Stimulated activated CD8-positive, alpha-beta memory T cell treated with anti-CD3 and anti-CD28 coated beads, Interleukin-12 subunit alpha, Interleukin-12 subunit beta, amount 100 ng/mL, for 24 hours (primary cell): ENCODE results near the gene MMD2.
"Not testable (repeated sequence)": the region's sequence is repeated elsewhere in the genome, so short reads cannot be mapped to it uniquely, and the experiment has no call there.

Experiments
- DNase-seq: peaks from one replicate; pipeline ENCODE4 v3.0.0-alpha.2; 2020; ENCODE audit errors: extremely low read depth

Gene MMD2

GRCh38 chr7:4893929-4894475 is 65.0 kb downstream of the MMD2 start:
- DNase-seq = no peak

DNA sequence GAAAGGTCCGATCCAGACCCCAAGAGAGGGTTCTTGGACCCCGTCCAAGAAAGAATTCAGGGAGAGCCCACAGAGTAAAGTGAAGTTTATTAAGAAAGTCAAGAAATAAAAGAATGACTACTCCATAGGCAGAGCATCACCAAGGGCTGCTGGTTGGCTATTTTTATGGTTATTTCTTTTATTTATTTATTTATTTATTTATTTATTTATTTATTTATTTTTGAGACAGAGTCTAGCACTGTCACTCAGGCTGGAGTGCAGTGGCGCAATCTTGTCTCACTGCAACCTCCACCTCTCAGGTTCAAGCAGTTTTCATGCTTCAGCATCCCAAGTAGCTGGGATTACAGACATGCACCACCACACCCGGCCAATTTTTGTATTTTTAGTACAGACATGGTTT is 65.8 kb downstream of the MMD2 start:
- DNase-seq = not testable (repeated sequence)

- DNase-seq = not testable (repeated sequence)
These were observed 67.5 kb downstream of the MMD2 start for GRCh38 chr7:4891522-4891921.

DNA sequence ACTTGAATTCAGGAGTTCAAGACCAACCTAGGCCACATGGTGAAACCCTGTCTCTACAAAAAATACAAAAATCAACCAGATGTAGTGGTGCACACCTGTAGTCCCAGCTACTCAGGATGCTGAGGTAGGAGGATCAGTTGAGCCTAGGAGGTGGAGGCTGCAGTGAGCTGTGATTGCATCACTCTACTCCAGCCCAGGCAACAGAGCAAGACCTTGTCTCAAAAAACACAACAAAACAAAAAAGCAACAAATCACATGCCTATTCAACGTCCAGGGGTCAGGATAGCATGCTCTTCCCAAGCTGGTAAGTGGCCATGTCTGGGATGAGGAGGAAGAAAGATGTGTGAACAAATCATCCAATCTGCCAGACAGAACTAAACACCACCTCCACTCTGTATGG is 69.3 kb downstream of the MMD2 start:
- DNase-seq = no peak

- DNase-seq = no peak
These were observed 70.8 kb downstream of the MMD2 start for GRCh38 chr7:4888161-4888560.

DNA sequence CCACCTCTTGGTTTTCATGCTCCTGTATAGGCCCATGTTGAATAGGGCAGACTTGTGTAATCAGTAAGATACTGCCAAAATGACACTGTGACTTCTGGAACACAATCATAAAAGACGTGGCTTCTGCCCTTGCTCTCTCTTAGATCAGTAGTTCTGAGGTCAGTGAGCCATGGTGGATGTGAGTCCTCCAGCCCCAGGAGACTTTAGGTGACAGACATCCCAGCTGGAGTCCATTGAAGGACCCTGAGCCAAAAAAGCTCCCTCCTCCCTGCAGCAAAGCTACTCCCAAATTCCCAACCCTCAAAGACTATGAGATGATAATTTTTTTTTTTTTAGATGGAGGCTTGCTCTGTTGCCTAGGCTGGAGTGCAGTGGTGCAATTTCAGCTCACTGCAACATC is 72.3 kb downstream of the MMD2 start:
- DNase-seq = no peak

- no peak for DNase-seq
These were observed 73.6 kb downstream of the MMD2 start for GRCh38 chr7:4885317-4885807.

- no peak for DNase-seq
These were observed 74.8 kb downstream of the MMD2 start for GRCh38 chr7:4884164-4884563.

DNA sequence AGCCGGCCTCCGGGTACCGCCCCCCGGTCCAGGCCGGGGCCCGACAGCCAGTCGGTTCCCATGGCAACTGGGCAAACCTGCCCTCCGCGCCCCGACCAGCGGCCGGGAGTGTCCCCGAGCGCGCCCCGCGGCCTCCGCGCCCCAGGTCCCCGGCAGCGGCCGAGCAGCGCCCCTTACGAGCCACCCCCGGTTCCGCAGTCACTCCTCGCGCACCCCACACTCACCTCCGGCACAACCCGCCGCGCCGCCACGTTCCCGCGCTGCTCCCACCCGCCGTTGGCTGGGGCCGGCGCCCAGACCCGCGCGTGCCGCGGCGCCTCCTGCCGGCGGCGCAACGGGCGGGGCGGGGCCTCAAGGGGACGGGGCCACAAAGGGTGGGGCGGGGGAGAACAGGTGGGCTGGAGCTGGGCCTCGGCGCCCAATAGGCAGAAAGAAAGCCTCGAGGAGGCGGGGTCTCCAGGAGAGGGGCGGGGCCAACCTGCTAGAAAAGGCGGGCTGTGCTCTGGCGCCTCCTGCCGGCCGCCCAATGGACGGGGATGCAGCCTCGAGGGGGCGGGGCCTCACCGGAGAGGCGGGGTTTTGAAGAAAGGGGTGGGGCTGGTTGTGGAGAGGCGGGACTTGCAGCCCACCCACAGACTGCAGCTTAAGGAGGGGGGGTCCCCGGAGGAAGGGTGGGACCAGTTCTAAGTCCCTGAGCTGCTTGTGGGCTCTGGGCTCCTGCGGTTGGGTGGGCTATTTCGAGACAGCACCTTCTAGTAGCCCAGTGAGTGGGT is 75.4 kb downstream of the MMD2 start, which contains the start of gene RADIL:
TSS of gene RADIL (minus strand) at position 345 of the 773 bp plus-strand sequence. CDS start 5,577 bp downstream, outside the sequence.
- peak; percentile 75 for DNase-seq

DNA sequence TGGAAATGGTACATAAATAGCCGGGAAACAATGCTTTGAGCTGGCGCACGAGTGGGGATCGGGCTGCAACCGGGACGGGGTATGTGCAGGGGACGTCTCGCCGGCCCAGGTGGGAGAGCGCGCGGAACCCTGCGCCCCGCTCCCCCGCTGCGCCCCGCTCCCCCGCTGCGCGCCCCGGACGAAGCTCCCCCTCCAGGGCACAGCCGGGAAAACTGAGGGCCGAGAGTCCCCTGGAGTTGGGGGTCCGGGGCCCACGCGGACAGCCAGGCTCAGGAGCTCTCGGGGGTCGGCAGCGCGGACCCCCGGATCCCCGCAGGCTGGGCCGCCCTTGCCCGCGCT is 76.0 kb downstream of the MMD2 start:
- no peak for DNase-seq

- DNase-seq = no peak
These were observed 76.6 kb downstream of the MMD2 start for GRCh38 chr7:4882169-4883032.

DNA sequence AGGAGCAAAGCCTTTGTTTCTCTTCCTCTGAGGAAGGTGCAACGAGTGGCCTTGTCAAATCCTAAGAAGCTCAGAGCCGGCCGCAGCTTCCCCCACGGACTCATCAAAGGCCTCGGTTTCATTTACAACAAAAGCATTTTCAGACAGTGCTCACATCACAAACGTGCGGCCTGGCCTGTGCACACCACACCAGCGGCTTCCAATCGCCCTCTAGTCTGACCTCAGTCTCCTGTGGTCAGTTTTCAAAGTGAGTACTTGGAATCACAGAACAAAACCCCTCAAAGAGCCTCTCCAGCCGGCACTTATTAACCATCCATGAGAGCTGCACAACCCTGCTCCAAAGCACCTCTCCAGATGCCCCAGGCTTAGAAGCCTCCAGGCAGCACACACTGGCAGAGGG is 78.8 kb downstream of the MMD2 start:
- no peak for DNase-seq

GRCh38 chr7:4879396-4880081 is 79.4 kb downstream of the MMD2 start:
- no peak for DNase-seq

DNA sequence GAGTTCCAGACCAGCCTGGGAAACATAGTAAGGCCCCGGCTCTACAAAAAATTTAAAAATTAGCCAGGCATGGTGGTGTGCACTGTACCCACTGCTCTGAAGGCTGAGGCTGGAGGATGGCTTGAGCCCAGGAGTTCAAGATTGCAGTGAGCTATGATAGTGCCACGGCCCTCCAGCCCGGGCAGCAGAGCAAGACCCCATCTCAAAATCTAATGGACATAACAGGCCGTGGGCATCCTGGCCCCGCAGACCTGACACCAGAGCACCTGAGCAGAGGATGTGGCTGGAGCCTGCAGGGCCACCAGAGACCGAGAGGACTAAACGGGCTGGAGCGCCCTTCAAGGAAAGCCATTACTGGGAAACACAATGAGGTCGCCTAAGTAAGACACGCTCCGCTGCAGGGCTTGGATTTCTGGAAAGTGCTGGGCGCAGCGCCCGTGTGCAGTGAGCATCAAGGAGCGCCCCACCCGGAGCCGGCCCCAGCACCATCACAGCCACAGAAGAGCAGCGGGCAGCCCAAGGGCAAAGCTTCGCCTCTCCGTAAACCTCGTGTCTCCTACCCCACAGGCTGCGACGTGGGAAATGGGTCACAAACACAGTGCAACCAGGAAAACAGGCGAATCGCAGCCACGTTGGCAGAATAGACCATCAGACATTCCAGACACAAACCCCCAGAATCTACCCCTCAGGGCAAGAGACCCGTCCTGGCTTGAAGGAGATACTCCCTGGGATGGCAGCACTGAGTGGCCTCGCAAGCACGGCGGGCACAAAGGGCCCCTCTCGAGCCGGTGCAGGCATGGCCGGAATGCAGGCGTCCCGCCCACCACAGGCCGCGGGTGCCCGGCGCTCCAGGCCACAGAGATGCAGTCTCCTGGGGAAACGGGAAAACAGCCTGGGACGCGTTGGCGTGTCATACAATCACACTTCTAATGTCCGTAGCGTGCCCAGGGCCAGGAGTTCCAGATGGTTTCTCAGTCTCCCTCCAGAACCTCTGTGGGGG is 80.4 kb downstream of the MMD2 start:
- DNase-seq = no peak

GRCh38 chr7:4876586-4876985 is 82.4 kb downstream of the MMD2 start:
- no peak for DNase-seq

- no peak for DNase-seq
These were observed 83.6 kb downstream of the MMD2 start for GRCh38 chr7:4875391-4875790.

GRCh38 chr7:4873071-4873944 is 85.7 kb downstream of the MMD2 start:
- DNase-seq = no peak

DNA sequence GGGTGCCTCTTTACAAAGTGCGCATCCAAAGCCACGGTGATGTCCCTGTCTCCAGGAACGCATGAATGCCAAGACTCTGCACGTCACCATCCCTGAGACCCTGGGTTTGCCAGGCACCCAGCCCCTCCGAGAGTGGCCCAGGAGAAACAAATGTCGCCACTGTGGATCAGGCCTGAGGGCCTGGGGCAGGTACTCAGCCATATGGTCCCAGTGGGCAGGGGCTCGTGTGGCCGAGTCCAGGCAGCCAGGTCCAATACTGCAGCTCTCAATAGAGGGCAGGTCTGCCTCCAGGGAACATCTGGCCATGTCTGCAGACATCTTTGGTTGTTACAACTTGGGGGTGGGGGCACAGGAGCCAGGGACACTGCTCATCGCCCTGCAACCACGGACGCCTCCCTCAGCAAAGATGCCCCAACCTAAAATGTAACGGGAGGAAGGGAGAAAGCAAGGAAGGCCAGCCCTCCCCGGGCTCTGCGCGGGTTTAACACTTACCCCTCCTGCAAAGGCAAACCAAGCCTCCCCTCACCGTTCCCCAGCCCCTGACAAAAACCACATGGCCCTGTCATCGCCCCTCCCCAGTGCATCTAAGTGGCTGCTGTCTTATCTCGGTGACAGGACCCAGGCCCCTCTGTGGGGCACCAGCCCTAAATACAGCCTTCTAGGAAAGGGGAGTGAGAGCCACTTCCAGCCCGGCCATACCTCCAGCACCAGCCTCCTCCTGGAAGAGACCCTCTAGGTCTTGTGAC is 86.9 kb downstream of the MMD2 start:
- no peak for DNase-seq
